ENCODE data around the gene RAB3GAP2.
"Not testable (repeated sequence)": the region's sequence is repeated elsewhere in the genome, so short reads cannot be mapped to it uniquely, and the experiment has no call there.

DNA sequence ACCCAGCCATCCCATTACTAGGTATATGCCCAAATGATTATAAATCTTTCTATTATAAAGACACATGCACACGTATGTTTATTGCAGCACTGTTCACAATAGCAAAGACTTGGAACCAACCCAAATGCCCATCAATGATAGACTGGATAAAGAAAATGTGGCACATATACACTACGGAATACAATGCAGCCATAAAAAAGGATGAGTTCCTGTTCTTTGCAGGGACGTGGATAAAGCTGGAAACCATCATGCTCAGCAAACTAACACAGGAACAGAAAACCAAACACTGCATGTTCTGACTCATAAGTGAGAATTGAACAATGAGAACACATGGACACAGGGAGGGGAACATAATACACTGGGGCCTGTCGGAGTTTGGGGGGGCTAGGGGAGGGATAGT is 37.9 kb upstream of the RAB3GAP2 start:
- TF ChIP-seq ZNF274 (IDR thresholded peaks at IDR 0.05; ENCODE audit: low read depth, low read length); YY1 (IDR thresholded peaks at IDR 0.05; ENCODE audit: insufficient read depth, insufficient read length); SUZ12 (IDR thresholded peaks at IDR 0.05; ENCODE audit: extremely low read depth, insufficient read depth, insufficient read length): not testable (repeated sequence)
